MM.1S (cell line): ENCODE measurements around the gene RPL32.

Experiments used
- DNase-seq: peaks from one replicate; pipeline ENCODE4 v3.0.0-alpha.2; 2015
- H2AFZ ChIP-seq: fragments of 300-600 bp; sonication (generic); 2 replicates; pipeline ENCODE4 v1.6.0; 2016; ENCODE audit warnings: antibody characterized with exemption, low read length
- H3F3A ChIP-seq: fragments of 300-600 bp; sonication (generic); 2 replicates; pipeline ENCODE4 v1.6.1; 2016; ENCODE audit warnings: mild to moderate bottlenecking, antibody characterized with exemption, low read length, moderate library complexity, mixed read lengths; ENCODE audit not compliant: insufficient read depth
- H3K27ac ChIP-seq: fragments of 300-600 bp; sonication (generic); 2 replicates; pipeline ENCODE4 v1.5.1; 2016; ENCODE audit warnings: mild to moderate bottlenecking, low read length
- H3K27me3 ChIP-seq: fragments of 300-600 bp; sonication (generic); replicated peaks from 2 replicates; pipeline ENCODE4 v1.6.0; 2016; ENCODE audit warnings: low read length; ENCODE audit not compliant: insufficient read depth
- H3K36me3 ChIP-seq: fragments of 300-600 bp; sonication (generic); replicated peaks from 2 replicates; pipeline ENCODE4 v1.6.1; 2016; ENCODE audit warnings: mild to moderate bottlenecking, low read length, mixed read lengths; ENCODE audit not compliant: insufficient read depth
- H3K4me1 ChIP-seq: fragments of 300-600 bp; sonication (generic); 2 replicates; pipeline ENCODE4 v1.6.1; 2016; ENCODE audit warnings: low read length, mixed read lengths
- H3K4me2 ChIP-seq: fragments of 300-600 bp; sonication (generic); 2 replicates; pipeline ENCODE4 v1.6.0; 2016; ENCODE audit warnings: low read depth, low read length
- H3K4me3 ChIP-seq: fragments of 300-600 bp; sonication (generic); 2 replicates; pipeline ENCODE4 v1.5.1; 2016; ENCODE audit warnings: low read length, mixed read lengths
- H3K79me2 ChIP-seq: fragments of 300-600 bp; sonication (generic); 2 replicates; pipeline ENCODE4 v1.6.1; 2016; ENCODE audit warnings: mixed run types, low read length, mixed read lengths
- H3K9ac ChIP-seq: fragments of 300-600 bp; sonication (generic); 2 replicates; pipeline ENCODE4 v1.6.1; 2016; ENCODE audit warnings: low read length, mixed read lengths
- H3K9me2 ChIP-seq: fragments of 300-600 bp; sonication (generic); replicated peaks from 2 replicates; pipeline ENCODE4 v1.6.1; 2016; ENCODE audit warnings: mild to moderate bottlenecking, low read length, mixed read lengths; ENCODE audit not compliant: insufficient read depth
- H3K9me3 ChIP-seq: fragments of 300-600 bp; sonication (generic); replicated peaks from 2 replicates; pipeline ENCODE4 v1.6.1; 2016; ENCODE audit warnings: mild to moderate bottlenecking, low read length, mixed read lengths; ENCODE audit not compliant: insufficient read depth
- H4K20me1 ChIP-seq: fragments of 300-600 bp; sonication (generic); 2 replicates; pipeline ENCODE4 v1.6.1; 2016; ENCODE audit warnings: mild to moderate bottlenecking, low read length, moderate library complexity, mixed read lengths; ENCODE audit not compliant: insufficient read depth
- EZH2 ChIP-seq: fragments of 300-600 bp; sonication (generic); optimal IDR thresholded peaks from 2 replicates; pipeline ENCODE3; 2017; ENCODE audit warnings: low read depth, mild to moderate bottlenecking, antibody characterized with exemption, low read length, mixed read lengths
- EZH2phosphoT487 ChIP-seq: fragments of 300-600 bp; sonication (generic); IDR thresholded peaks from 2 replicates; pipeline ENCODE4 v1.6.1; 2018; ENCODE audit warnings: antibody characterized with exemption, low read length
- TF ChIP-seq, protein P1 (sequence below): fragments of 300-600 bp; sonication (generic); IDR thresholded peaks from 2 replicates; pipeline ENCODE4 v1.5.1; 2016; ENCODE audit warnings: antibody characterized with exemption, low read length, mixed read lengths

RPL32 gene

GRCh38 chr3:12869035-12869621, 27.8 kb upstream of the RPL32 start:
- Histone ChIP-seq H3K4me1 (peaks cover 12% of the 10 kb centered on the region), H3K4me2 (peak overlapping the region; percentile 97), H3K4me3 (peak overlapping the region; percentile 62), H3K9ac (no peak overlapping the region), H4K20me1 (no peaks in the 10 kb centered on the region), H3K27me3 (peaks cover 89% of the 10 kb centered on the region), H3F3A (no peaks in the 10 kb centered on the region; the same call in 1 of the 2 replicates), H3K27ac (no peak overlapping the region), H2AFZ (peak overlapping the region; percentile 67; the same call in 1 of the 2 replicates), H3K9me3 (no peaks in the 10 kb centered on the region), H3K36me3 (no peaks in the 10 kb centered on the region), H3K79me2 (no peaks in the 10 kb centered on the region), H3K9me2 (no peaks in the 10 kb centered on the region)
- TF ChIP-seq EZH2 (no peak), EZH2phosphoT487 (no peak)
- TF ChIP-seq, protein P1, sequence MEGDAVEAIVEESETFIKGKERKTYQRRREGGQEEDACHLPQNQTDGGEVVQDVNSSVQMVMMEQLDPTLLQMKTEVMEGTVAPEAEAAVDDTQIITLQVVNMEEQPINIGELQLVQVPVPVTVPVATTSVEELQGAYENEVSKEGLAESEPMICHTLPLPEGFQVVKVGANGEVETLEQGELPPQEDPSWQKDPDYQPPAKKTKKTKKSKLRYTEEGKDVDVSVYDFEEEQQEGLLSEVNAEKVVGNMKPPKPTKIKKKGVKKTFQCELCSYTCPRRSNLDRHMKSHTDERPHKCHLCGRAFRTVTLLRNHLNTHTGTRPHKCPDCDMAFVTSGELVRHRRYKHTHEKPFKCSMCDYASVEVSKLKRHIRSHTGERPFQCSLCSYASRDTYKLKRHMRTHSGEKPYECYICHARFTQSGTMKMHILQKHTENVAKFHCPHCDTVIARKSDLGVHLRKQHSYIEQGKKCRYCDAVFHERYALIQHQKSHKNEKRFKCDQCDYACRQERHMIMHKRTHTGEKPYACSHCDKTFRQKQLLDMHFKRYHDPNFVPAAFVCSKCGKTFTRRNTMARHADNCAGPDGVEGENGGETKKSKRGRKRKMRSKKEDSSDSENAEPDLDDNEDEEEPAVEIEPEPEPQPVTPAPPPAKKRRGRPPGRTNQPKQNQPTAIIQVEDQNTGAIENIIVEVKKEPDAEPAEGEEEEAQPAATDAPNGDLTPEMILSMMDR: no peak
- peak; percentile 31 for DNase-seq

DNA sequence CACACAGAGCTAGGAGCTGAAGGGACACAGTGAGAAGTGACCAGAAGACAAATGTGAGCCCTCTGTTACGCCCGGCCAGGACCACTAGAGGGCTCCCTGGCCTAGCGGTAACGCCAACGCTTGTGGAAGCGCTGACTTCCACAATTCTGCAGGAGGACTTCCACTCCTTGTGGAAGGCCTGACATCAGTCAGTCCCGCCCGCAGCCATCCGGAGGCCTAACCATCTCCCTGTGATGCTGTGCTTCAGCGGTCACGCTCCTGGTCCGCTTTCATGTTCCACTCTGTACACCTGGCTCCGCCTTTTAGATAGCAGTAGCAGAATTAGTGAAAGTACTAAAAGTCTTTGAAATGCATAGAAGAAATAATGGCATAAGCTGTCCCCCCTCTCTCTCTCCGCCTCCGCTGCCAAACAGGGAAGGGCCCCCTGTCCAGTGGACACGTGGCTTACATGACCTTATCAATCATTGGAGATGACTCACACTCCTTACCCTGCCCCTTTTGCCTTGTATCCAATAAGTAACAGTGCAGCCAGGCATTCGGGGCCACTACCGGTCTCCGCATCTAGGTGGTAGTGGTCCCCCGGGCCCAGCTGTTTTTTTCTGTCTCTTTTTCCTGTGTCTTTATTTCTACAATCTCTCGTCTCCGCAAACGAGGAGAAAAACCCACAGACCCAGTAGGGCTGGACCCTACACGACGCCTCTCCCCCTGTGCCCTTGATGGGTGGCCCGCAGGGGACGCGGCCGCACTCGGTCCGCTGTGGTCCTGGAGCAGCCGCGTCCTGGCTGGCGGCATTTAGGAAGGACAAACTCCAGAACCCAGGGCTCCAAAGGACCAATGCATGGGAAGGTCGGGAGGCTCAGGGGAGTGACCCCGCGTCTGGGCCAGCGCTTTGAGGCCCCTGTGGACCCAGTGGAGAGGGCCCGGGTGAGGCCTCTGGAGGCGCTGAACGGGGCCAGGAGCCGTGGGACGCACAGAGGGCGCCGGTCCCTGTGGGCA, 27.0 kb upstream of the RPL32 start:
- peaks cover 12% of the 10 kb centered on the region for H3K4me1 ChIP-seq
- TF ChIP-seq EZH2: no peak
- TF ChIP-seq EZH2phosphoT487: no peak
- TF ChIP-seq, protein P1: peak; percentile 80
- H3K27me3 ChIP-seq: peaks cover 89% of the 10 kb centered on the region
- peak overlapping the region; percentile 97 for H3K4me2 ChIP-seq
- no peak overlapping the region for H3K27ac ChIP-seq
- no peaks in the 10 kb centered on the region for H4K20me1 ChIP-seq
- H3K9me3 ChIP-seq: no peaks in the 10 kb centered on the region
- no peaks in the 10 kb centered on the region for H3K79me2 ChIP-seq
- H3K4me3 ChIP-seq: peak overlapping the region; percentile 62
- no peaks in the 10 kb centered on the region; the same call in 1 of the 2 replicates for H3F3A ChIP-seq
- no peaks in the 10 kb centered on the region for H3K36me3 ChIP-seq
- DNase-seq: peak; percentile 69
- H2AFZ ChIP-seq: peak overlapping the region; percentile 67
- no peaks in the 10 kb centered on the region for H3K9me2 ChIP-seq
- H3K9ac ChIP-seq: no peak overlapping the region

- no peak overlapping the region for H3K9ac ChIP-seq
- H3K9me3 ChIP-seq: no peaks in the 10 kb centered on the region
- peaks cover 86% of the 10 kb centered on the region for H3K27me3 ChIP-seq
- no peaks in the 10 kb centered on the region for H3K79me2 ChIP-seq
- no peaks in the 10 kb centered on the region for H3K36me3 ChIP-seq
- no peak for DNase-seq
- no peaks in the 10 kb centered on the region for H4K20me1 ChIP-seq
- no peak overlapping the region for H3K4me3 ChIP-seq
- TF ChIP-seq EZH2phosphoT487: no peak
- TF ChIP-seq, protein P1: no peak
- no peak for TF ChIP-seq EZH2
- H3K9me2 ChIP-seq: no peaks in the 10 kb centered on the region
- no peak overlapping the region for H2AFZ ChIP-seq
- no peaks in the 10 kb centered on the region; the same call in 1 of the 2 replicates for H3F3A ChIP-seq
- no peak overlapping the region for H3K4me2 ChIP-seq
- H3K27ac ChIP-seq: no peak overlapping the region
- H3K4me1 ChIP-seq: peaks cover 12% of the 10 kb centered on the region
Observed at GRCh38 chr3:12866836-12867235, 25.5 kb upstream of the RPL32 start.
